ENCODE measurements around the gene C6orf15.

DNA sequence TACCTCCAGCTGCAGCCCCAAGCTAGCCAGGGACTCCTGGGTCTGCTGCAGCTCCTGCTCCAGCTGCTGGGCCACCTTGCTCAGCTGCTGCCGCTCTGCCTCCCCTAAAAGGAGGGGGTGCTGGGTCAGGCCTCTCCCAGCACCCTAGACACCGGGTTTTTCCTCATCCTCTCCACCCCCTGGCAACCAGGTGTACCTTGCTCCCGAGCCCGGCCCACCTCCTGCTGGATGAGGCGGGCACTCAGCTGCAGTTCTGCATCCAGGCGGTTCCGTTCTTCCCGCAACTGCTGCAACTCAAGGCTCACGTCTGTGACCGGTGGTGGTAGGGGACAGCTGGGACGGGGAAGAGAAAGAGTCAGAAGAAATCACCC lies 32.6 kb upstream of the C6orf15 start:
- no peak for TF ChIP-seq POLR2A (IDR thresholded peaks at IDR 0.05)
- TF ChIP-seq, protein P1, sequence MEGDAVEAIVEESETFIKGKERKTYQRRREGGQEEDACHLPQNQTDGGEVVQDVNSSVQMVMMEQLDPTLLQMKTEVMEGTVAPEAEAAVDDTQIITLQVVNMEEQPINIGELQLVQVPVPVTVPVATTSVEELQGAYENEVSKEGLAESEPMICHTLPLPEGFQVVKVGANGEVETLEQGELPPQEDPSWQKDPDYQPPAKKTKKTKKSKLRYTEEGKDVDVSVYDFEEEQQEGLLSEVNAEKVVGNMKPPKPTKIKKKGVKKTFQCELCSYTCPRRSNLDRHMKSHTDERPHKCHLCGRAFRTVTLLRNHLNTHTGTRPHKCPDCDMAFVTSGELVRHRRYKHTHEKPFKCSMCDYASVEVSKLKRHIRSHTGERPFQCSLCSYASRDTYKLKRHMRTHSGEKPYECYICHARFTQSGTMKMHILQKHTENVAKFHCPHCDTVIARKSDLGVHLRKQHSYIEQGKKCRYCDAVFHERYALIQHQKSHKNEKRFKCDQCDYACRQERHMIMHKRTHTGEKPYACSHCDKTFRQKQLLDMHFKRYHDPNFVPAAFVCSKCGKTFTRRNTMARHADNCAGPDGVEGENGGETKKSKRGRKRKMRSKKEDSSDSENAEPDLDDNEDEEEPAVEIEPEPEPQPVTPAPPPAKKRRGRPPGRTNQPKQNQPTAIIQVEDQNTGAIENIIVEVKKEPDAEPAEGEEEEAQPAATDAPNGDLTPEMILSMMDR (IDR thresholded peaks at IDR 0.05 in 8 of 11, conservative IDR thresholded peaks at IDR 0.05 in 3 of 11) = no peak

All from spleen (tissue), 7 donors.